HG03457 (cell line): ENCODE measurements around the gene ILDR2.
A peak's percentile ranks its signal among the peaks of the same experiment; 100 is the strongest.

ENCODE experiments used
- ATAC-seq: cut with Tn5 transposase; IDR thresholded peaks from one replicate; pipeline ENCODE4 v1.9.1; 2021; ENCODE audit warnings: moderate number of reproducible peaks; ENCODE audit not compliant: unreplicated experiment

The ILDR2 gene

DNA sequence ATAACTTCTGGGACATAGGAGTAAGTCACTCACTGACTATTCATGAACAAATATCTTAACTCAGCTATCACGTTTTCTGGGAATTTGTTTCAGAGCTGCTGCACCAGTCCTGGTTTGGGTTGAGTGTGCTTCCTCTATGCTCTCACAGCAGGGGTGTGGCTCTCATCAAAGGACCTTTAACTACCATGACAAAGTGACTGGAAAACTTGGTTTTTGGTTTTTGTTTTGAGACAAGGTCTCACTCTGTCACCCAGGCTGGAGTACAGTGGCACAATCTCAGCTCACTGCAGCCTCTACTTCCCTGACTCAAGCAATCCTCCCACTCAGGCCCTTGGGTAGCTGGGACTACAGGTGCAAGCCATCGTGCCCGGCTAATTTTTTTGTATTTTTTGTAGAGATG, 4.1 kb downstream of the ILDR2 start:
- ATAC-seq: no peak

DNA sequence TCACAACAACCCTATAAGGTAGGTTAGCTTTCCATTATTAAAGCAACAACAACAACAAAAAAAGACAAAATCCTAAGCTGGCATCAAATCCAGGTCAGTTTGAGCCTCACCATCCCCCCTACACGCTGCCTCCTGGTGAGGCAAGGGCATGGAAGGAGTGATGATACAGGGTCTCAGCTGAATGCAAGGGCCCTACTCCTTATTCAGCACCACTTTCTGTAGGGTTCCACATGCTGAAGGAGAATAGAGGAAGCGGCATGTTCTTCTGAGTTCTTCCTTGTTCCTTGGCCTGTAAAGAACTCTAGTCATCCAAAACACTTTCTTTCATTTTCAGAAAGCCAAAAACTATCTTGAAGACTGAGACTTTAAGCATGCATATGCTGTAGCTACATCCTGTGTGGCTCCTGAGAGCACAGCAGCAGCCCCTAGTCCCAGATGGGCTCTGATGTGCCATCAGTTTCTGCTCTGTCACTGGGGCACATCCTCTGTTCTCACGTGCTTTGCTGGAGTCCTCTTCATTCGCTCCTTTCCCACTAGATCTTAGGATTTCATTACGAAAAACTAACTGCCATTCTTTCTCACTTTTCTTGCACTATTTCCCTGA, 6.2 kb downstream of the ILDR2 start:
- peak; percentile 82 for ATAC-seq

DNA sequence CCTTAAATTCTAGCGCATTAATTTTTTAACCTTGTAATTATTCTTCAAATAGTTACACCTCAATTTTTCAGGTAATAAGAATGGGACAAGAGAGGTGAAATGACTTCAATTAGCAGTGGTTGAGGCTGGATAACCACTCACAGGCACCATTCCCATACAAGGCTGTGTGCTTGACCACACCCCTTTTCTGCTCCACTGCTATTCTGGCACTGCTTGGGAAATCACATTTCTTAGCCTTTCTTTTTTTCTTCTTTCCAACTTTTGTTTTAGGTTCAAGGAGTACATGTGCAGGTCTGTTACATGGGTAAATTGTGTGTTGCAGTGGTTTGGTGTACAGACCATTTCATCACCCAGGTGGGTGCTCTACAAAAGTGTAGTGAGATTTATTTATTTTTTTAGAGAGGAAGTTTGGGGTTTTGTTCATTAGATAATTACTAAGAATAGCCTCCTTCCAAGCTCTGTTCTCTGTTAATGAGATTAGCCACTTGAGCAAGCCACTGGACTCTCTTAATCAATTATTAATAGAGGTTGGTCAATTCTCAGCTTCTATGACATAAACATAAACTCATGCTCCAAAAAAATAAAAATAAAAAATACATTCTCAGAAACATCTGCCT, 14.4 kb downstream of the ILDR2 start:
- ATAC-seq: peak; percentile 52

DNA sequence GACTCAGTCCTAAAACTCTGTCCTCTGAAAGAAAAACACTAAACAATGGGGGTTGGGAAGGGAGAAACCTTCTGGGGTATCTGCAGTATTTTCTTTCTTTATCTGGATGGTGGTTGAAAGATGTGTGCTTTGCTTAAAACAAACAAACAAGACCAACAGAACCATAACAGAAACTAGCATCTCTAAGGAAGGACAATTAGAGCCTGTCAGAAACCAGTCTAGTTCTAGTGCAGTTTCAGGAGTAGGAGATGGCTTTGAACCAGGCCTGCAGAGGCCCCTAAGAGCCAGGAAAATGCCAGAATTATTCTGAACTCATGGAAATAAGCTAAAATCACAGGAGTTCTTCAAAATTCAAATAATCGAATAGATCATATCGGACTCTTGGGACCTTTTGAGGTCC, 18.5 kb downstream of the ILDR2 start:
- ATAC-seq: no peak

DNA sequence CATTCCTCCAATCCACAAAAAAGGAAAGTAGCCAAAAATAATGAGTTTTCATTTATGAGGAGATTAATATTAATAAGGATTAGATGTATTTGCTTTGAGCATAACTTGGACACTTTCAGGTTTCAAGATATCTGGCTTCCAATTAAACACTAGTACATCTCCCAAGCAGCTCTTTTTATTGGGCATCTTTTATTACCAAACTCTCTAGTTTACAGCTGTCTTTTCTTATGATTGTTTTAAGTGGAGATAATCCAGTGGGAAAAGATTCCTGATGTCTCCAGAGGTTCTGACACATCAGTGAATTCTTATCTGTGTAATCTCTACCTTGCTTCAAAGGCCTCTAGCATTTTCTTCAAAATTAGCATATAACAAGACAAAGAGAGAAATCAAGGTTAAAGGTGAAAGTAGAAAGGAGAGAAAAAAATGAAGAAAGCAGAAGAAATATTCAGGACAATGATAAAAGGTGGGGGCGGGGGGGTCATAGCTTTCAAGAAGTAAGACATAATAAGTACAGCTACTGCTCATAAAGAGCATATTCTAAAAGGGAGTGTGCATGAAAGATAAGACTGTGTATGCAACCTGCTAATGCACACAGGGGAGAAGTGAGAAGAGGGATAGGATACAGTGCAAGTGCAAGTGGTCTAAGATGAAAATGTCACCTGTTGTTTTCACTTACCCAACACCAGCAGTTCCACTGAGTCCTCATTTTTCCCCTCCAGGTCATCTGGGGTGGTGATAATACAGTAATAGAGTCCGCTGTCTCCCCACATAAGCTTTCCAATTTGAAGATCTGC, 19.1 kb downstream of the ILDR2 start:
- no peak for ATAC-seq

DNA sequence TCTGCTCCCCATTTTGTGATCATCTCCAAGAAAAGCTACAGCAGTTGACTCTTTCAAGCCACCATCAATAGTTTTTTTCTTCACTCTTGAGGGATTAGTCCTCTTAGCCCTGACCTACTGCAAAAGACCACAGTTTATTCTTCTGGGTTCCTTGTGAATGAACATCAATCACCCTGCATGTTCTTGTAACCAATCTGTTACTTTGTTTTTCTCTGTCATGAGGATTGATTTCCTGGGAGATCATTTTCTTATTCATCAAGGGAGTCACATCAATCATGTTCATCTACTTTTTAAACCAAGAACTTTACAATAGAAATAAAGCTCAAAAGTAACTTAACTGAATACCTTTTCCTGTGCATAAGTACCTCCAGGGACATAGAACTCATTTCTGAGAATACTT, 21.8 kb downstream of the ILDR2 start:
- no peak for ATAC-seq

DNA sequence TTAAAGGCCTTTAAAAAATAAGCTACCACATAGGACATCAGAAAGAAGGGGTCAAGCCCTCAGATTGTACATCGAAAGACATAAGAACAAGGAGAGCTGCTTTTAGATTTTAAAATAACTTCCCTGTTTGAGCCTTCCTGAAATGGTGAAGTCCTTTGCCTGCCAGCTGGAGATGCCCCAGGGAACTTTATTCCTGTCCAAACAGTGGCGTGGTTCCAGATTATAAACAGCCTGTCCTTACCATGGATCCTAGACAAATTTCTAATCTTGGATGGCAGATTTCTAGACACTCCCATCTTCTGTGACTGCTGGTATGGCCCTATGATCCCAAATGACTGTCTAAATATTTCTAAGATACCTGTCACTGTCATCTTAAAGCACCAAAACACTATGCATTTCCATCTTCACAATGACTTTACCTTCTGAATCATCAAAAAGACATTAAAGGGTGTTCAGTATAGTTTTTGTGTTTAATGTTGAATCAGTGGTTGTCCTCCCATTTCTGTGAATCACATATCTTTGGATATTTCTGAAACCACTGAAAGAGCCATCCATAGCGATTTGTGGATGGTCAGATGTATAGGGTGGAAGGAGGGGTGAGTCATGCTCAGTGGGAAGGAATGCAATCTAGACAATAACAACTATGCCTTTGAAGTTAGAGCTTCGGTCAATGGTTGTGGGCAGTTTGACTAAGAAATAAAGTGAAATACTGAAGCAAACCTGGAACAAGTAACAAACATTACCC, 23.2 kb downstream of the ILDR2 start:
- ATAC-seq: no peak

DNA sequence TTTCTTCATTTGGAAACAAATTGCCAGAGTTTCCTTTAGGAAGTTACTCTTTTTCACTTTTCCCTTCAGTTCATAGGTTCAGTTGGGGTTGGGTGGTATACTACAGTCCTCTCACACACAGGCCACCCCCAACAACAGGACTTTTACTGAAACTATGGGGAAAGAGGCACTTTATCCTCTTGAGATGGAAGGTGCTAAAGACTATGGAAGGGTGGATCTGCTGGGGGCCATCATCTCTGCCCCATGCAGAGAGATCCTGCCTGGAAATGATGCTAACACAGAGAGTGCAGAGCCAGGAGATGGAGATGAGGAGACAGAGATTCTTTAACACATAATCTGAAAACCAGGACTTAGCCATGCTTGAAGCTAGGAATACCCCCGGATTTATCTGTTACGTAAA, 24.3 kb downstream of the ILDR2 start:
- no peak for ATAC-seq

DNA sequence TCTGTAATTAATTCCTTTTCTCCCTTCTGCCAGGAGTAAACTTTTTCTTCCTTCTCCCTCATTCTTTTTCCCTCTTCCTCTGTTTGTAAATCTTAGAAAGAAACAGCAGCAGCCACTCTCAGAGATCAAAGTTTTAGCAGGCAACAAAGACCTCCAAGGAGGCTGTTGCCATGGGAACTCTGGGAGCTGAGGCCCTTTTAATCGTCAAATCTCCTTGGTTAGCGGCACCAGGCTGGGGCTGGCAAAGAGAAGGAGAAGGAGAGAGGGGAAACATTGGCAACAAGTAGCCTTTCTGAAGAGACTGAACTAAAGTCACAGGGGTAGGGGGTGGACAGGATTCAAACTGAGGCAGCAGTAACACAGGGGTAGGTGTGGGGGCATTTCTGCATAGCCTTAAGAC, 25.2 kb downstream of the ILDR2 start:
- no peak for ATAC-seq

DNA sequence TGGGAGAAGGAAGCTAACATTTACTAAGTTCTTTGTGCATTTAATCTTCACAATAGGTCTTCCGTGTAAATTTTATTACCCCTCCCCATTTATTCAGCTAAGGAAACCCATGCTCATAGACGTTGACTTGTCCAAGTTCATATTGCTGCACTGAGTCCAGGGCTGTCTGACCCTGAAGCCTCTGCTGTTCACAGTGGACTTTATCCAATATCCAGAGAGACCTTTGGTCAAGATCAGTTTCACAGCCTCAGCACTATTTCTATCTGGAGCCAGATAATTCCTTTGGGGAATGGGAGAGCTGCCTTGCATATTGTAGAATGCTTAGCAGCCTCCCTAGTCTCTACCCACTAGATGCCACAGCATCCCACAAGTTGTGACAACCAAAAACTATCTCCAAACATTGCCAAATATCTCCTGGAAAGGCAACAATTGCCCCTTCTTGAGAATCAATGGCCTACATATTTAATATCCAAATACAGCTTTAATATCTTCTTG, 26.4 kb downstream of the ILDR2 start:
- ATAC-seq: no peak

DNA sequence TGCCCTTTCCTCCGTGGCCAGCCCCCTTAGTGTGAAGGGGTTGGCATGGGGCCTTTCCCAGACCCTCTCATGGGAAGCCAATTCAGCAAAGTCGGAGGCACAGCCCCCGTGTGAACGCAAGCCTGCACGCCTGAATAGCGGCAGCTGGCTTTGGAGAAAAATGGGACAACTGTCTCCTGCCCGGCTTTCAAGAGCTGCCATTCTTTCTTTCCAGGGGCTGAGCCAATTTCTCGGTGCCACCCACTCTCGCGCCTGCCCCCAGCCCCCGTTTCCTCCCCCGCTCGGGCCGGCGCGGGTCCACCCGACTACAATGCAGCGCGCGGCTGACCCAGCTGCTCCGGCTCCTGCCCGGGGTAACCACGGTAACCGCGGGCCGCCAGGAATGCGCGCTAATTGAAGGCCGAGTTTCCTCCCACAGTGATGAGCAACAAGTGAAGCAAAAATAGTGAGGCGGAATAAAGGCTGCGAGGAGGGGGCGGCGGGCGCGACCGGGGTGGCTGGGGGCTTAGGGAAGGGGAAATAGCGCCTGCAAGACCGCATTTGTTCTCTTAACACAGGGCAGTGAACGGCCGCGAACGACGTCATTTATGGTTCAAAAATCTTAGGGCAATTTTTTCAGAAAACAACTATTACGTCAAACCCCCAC, 27.8 kb downstream of the ILDR2 start:
- no peak for ATAC-seq

DNA sequence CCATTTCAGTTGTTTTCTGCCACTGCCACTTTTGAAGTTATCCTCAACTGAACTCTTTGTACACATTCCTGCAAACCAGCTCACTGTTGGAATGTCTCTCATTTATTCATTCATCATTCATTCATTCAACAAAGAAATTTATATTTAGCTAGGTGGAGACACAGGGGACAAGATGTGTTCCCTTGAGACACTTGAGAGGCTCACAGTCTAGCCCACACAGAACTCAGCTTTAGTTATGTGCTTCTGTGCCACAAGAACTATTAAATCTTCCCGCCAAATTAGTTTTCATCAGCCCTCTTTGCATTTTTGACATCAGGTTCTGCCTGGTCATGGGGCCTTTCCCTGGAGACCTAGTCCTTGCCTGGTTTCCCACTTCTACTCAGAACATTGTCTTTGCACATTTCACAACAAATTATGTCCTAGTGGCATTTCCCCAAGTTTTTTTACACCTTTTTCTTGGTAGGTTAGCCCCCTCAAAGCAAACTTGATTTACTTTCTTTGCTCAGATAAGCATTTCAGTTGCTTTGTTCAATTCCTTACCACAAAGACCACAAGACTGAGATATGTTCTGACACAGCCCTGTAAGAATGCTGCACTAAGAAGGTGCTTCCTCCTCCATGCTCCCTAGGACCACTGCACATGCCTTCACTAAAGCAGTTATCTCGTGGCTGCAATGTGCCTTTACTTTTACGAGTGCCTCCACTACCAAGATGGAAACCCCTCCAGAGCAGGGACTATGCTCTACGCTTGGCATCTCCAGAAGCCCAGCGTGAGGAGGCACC, 31.0 kb downstream of the ILDR2 start:
- ATAC-seq: no peak

DNA sequence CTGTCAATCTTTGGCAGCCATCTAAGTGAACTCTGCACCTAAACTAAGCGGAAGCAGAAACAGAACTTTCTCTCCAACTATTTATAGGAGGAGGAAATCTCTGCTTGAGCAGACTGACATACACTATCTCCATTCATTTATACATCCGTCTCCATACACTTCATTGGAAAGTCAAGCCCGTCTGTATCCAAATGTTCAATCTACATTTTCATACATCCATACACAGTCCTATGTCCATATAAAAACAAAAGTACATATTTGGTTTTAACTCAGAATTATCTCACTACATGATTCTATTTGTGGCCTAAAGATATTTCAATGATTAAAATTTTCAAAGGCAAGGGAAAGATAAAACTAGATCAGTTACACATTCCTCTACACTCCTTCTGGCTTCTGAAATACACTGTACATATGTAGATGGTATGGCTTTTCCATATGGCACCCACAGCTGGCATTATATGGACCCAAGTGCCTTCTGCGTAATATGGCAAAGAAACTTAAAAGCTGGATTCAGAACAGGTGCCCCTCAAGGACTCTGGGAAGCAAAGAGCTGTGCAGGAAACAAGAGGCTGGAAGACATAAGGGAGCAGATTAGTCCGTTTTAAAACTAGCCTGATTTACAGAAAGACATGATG, 35.5 kb downstream of the ILDR2 start:
- no peak for ATAC-seq

DNA sequence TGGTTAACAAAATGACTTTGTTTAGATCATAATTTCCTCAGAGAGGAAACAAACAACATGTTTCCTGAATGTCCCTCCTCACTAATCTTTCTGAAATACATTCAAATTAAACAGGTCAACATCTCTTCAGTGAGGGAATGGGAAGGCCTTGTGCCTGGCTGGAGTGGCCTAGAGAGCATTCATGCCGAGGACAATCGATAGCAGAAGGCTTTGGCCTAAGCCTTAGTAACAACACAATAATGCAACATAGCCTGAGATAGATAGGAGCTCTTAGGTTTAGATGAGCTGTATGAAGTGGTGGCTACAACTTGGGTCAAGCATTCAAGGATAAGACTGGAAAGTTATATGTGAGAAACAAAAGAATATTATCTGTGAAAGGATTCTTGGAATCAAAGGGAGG, 37.4 kb downstream of the ILDR2 start:
- ATAC-seq: no peak

DNA sequence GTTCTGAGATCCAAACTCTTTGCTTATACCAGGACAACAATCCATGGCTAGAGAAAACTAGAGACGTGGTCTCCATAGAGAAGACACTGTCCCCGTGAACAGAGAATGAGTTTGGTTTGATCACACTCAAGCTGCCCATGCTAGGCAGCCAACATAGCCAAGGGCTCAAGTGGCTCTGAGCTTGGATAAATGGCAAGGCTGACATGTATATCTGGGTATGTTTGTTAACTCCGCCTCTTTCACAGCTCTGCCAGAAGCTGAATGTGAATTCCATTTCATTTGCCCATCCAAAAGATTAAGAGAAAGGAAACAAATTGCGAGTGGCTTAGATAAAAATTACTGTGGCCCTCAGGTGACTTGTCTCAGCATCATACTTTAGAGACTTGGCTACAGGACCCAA, 38.0 kb downstream of the ILDR2 start:
- ATAC-seq: no peak

DNA sequence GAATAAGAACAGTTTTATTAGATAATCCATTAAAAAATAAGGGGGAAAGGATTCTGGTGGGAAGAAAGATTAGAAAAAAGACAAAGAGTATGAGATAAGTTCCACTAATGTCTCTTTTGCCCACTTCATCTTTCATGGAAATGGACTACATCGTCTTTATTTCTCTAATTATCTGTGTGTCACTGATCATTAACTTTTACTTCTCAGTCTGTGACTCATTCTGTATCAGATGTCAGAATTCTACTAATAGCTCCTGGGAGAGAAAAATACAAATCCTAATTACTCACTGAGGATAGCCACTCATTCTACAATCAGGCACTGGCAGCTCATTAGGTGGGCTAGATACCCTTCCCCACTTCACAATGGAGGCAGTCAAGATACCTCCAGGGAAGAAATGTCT, 41.7 kb downstream of the ILDR2 start:
- no peak for ATAC-seq

DNA sequence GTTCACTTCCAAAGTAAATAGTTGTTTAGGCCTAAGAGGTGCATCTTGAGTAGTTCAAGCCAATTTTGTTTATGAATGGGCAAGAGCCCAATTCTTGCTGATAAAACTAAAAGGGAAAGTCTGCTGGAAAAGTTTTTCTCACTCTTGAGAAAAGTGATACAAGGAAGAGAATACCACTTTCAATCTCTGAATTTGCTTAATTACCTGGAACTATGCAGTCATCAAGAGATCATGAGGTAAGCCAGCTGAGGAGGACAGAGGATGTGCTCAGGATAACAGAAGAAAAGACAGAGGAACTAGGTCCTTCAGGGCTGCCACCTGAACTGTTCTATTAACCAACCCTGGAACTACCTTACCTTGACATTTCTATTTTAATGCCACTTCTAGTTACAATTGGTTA, 42.2 kb downstream of the ILDR2 start:
- ATAC-seq: no peak

DNA sequence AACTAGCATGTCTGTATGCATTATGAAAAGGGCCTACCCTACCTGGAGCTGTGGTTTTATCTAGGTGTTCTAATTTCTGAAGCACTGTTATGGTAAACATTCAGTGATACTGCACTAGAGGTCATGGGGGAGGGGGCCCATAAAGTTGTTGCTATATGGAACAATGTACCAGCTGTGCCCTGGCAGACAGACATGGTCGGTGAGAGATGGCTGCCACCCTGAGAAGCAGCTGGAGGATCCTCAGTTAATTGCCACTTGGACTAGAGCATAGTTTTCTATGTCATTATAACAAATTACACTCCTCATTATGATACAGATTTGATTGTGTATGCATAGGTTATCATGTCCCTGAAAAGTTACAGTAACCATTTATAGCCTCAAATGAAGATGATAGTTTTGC, 45.4 kb downstream of the ILDR2 start:
- ATAC-seq: no peak

DNA sequence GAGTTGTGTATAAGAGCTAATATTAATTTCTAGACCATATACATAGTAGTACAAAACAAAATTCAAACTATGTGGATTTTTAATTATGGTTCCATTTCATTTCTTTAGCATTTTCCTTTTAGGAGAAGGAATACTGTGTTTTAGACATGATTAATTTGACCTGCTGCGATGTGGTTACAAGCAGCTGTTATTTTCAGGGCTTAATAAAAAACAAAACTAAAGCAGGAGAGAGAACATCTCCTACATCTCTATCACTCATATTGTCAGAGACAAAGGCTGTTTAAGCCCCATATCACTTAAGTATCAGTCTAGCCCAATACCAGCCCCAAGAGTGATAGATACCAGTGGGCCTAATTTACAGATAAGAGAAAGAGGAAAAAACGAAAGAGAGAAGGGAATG, 47.6 kb downstream of the ILDR2 start:
- ATAC-seq: no peak
